ENCODE data around the gene ACOXL.
"Not testable (repeated sequence)": the region's sequence is repeated elsewhere in the genome, so short reads cannot be mapped to it uniquely, and the experiment has no call there.

ACOXL gene

DNA sequence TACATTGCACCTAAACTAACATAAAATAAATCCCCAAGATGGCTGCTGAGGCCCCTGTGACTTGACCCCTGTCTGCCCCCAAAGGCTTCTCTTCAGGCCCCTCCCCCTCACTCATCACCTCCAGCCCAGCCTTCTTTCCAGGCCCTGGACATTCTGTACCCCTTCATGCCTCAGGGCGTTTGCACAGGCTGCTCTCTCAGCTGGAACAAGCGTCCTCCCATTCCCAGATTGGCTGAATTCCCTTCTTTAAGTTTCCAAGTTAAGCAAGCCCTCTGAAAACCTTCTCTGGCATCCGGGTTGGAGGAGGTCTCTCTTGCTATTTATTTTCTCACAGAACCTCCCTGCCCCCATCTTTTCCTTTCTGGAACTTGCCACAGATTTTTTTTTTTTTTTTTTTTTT lies 223.2 kb downstream of the ACOXL start:
- TF ChIP-seq CTCF (IDR thresholded peaks at IDR 0.05; ENCODE audit: insufficient read depth, low read length, missing control alignments): no peak
- H3K4me3 ChIP-seq (ENCODE audit: low read depth, low read length): no peak overlapping the region
- CTCF ChIA-PET: no interaction called here
- POLR2A ChIA-PET: no interaction called here
- no peak for DNase-seq (ENCODE audit: low read depth, low spot score)

DNA sequence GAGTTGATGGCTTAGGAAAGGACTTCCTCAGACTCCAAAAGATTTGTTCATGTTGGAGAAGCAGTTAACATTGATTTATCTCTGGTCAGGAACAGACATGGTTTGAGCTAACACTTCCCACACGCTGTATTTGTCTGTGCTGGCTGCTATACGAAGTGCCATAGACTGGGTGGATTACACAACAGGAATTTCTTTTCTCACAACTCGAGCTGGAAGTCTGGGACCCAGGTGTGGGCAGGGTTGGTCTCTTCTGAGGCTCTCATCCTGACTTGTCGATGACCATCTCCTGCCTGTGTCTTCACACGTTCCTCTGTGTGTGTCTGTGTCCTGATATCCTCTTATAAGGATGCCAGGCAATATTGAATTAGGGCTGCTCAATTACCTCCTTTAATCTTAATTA lies 224.9 kb downstream of the ACOXL start:
- H3K4me3 ChIP-seq (ENCODE audit: low read depth, low read length): no peak overlapping the region
- POLR2A ChIA-PET: no interaction called here
- no peak for DNase-seq (ENCODE audit: low read depth, low spot score)
- CTCF ChIA-PET: no interaction called here
- no peak for TF ChIP-seq CTCF (IDR thresholded peaks at IDR 0.05; ENCODE audit: insufficient read depth, low read length, missing control alignments)

DNA sequence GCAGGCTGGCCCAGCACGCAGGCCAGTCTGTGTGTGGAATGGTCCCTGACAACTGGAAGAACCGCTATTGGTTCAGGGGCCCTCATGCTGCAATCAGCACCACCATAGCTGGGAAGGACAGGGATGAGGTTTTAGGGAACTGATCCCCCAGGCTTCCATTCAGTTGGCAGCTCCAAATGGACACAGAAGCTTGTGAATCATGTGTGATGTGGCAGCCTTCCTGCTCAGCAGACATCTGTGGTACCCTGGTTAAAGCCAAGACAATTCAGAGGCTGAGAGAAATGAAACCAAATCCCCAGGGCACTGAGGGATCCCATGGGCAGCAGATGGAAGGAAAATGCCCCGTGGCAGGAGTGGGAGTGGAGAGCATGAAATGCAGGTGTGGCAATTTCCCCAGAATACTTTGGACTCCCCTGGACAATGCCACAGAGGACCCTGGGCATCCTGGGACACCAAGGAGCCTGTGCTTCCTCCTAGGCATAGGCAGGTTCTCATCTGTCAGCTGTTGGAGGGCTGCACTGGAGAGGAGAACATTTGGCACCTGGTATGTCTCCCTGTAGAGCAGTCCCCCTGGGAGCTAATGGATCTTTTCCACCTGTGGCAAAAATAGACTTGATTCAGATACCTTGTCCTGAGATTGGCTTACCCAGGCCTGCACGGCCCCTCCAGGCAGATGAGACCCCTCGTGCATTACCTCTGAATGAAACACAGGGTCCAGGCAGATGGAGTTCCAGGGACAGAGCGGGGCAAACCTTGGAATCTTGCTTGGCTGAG lies 226.2 kb downstream of the ACOXL start:
- POLR2A ChIA-PET: no interaction called here
- CTCF ChIA-PET: no interaction called here
- H3K4me3 ChIP-seq (ENCODE audit: low read depth, low read length): no peak overlapping the region
- DNase-seq (ENCODE audit: low read depth, low spot score): no peak
- no peak for TF ChIP-seq CTCF (IDR thresholded peaks at IDR 0.05; ENCODE audit: insufficient read depth, low read length, missing control alignments)

DNA sequence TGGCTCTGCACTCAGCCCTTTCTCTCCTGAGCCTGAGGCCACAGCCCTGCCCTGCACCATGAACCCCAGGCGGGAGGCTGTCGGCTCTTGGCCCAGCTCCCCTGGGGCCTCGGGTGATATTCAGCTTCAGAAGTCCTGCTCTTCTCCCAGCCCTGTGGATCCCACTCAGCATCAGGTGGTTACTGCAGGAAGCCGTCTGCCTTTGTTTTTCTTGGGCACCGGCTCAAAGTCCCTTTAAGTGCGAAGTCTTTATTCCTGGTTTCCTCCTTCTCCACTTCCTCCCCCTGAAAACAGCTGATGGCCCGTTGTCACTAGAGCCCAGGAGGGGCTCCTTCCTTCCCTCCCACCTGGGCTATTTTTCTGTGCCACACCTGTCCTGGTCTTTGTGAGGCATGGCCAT lies 226.8 kb downstream of the ACOXL start:
- no peak for DNase-seq (ENCODE audit: low read depth, low spot score)
- ChIA-PET POLR2A (no interaction called here), CTCF (no interaction called here)
- H3K4me3 ChIP-seq (ENCODE audit: low read depth, low read length): no peak overlapping the region
- no peak for TF ChIP-seq CTCF (IDR thresholded peaks at IDR 0.05; ENCODE audit: insufficient read depth, low read length, missing control alignments)

GRCh38 chr2:110960281-110960680 lies 227.9 kb downstream of the ACOXL start:
- CTCF ChIA-PET: no interaction called here
- no peak for TF ChIP-seq CTCF (IDR thresholded peaks at IDR 0.05; ENCODE audit: insufficient read depth, low read length, missing control alignments)
- H3K4me3 ChIP-seq (ENCODE audit: low read depth, low read length): no peak overlapping the region
- POLR2A ChIA-PET: no interaction called here
- no peak for DNase-seq (ENCODE audit: low read depth, low spot score)

DNA sequence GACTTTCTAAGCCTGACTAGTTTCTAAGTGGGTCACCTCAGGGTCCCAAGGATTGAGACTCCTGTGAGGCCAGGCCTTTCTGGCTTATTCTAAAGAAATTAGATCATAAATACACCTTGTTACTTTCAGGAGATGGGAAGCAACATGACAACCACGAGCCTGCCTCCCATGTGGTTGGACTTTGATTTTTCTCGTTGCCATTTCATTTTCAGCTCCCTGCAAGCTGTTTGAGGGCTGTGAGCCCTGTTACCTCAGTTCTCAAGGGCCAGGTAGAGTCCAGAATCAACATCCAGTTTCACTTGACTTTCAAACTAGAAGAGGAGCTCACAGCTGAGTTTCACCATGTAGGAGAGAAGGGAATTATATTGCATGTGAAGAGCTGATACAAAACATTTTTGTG lies 228.6 kb downstream of the ACOXL start:
- CTCF ChIA-PET: no interaction called here
- POLR2A ChIA-PET: no interaction called here
- H3K4me3 ChIP-seq (ENCODE audit: low read depth, low read length): no peak overlapping the region
- no peak for DNase-seq (ENCODE audit: low read depth, low spot score)
- no peak for TF ChIP-seq CTCF (IDR thresholded peaks at IDR 0.05; ENCODE audit: insufficient read depth, low read length, missing control alignments)

DNA sequence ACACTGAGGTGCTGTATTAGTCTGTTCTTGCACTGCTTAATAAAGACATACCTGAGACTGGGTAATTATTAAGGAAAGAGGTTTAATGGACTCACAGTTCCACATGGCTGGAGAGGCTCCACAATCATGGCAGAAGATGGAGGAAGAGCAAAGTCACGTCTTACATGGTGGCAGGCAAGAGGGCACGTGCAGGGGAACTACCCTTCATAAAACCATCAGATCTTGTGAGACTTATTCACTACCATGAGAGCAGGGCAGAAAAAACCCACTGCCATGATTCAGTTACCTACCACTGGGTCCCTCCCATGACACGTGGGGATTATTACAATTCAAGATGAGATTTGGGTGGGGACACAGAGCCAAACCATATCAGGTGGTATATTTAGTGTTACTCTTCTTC lies 229.3 kb downstream of the ACOXL start:
- POLR2A ChIA-PET; H3K4me3 ChIP-seq (ENCODE audit: low read depth, low read length); CTCF ChIA-PET; DNase-seq (ENCODE audit: low read depth, low spot score): not testable (repeated sequence)

Data from AG04449 (cell line).